ENCODE measurements around the gene RGN. TPM values are rescaled to one million over a fixed set of nuclear protein-coding genes. Genes with fewer than 3 reads are reported as not detected.
A peak's percentile ranks its signal among the peaks of the same experiment; 100 is the strongest.

Gene RGN
- total and polyA plus RNA-seq, 4 donors, result 27.8 to 163 (median 116) TPM

GRCh38 chrX:47030339-47030738, 47.9 kb upstream of the RGN start:
- Histone ChIP-seq H3K9ac (ENCODE audit: low read depth in 1 of 2, low read length in 2 of 2) (no peak overlapping the region), H3K9me3 (ENCODE audit: control insufficient read depth in 4 of 4, low read length in 3 of 4) (no peaks in the 10 kb centered on the region), H3K36me3 (ENCODE audit: control insufficient read depth in 4 of 4, insufficient read depth in 3 of 4, low read depth in 1 of 4, low read length in 3 of 4) (peaks cover 0 to 2% (median under 1%) of the 10 kb centered on the region in 4 donors), H3K4me3 (ENCODE audit: low read depth in 1 of 3, low read length in 3 of 3) (no peak overlapping the region), H3K27me3 (ENCODE audit: control insufficient read depth in 4 of 4, insufficient read depth in 4 of 4, low read length in 3 of 4) (peaks cover 0 to 3% (median 0%) of the 10 kb centered on the region in 4 donors), H3K27ac (ENCODE audit: low read depth in 1 of 2, low read length in 2 of 2) (no peak overlapping the region), H3K4me1 (ENCODE audit: control insufficient read depth in 4 of 4, insufficient read depth in 4 of 4, low read length in 3 of 4) (no peaks in the 10 kb centered on the region)
- TF ChIP-seq CTCF (IDR thresholded peaks at IDR 0.05; ENCODE audit: low read depth, low read length, missing input control) (peak; percentile 53), NR2F2 (IDR thresholded peaks at IDR 0.05) (no peak), ZBTB33 (IDR thresholded peaks at IDR 0.05) (no peak), HNF4A (conservative IDR thresholded peaks at IDR 0.05) (no peak), JUND (IDR thresholded peaks at IDR 0.05) (no peak), RAD21 (IDR thresholded peaks at IDR 0.05) (peak; percentile 80 to 82), GABPA (IDR thresholded peaks at IDR 0.05 in 1 of 2, conservative IDR thresholded peaks at IDR 0.05 in 1 of 2) (no peak), FOXA1 (IDR thresholded peaks at IDR 0.05) (no peak), RXRA (IDR thresholded peaks at IDR 0.05) (no peak), MAX (IDR thresholded peaks at IDR 0.05) (no peak), HNF4G (IDR thresholded peaks at IDR 0.05) (no peak)
- no peak for DNase-seq (ENCODE audit: low spot score)

- Histone ChIP-seq H3K36me3 (ENCODE audit: control insufficient read depth in 4 of 4, insufficient read depth in 3 of 4, low read depth in 1 of 4, low read length in 3 of 4) (no peaks in the 10 kb centered on the region), H3K27ac (ENCODE audit: low read depth in 1 of 2, low read length in 2 of 2) (no peak overlapping the region), H3K9me3 (ENCODE audit: control insufficient read depth in 4 of 4, low read length in 3 of 4) (no peaks in the 10 kb centered on the region), H3K4me3 (ENCODE audit: low read depth in 1 of 3, low read length in 3 of 3) (no peak overlapping the region), H3K9ac (ENCODE audit: low read depth in 1 of 2, low read length in 2 of 2) (no peak overlapping the region), H3K4me1 (ENCODE audit: control insufficient read depth in 4 of 4, insufficient read depth in 4 of 4, low read length in 3 of 4) (no peaks in the 10 kb centered on the region), H3K27me3 (ENCODE audit: control insufficient read depth in 4 of 4, insufficient read depth in 4 of 4, low read length in 3 of 4) (no peaks in the 10 kb centered on the region)
- WGBS, result 48% methylated on average over 5 of the region's 5 CpGs
- no peak for DNase-seq (ENCODE audit: low spot score)
- TF ChIP-seq RAD21 (IDR thresholded peaks at IDR 0.05) (peak in 1 of 2 donors; percentile 39), HNF4G (IDR thresholded peaks at IDR 0.05) (no peak)
These were observed 30.3 kb upstream of the RGN start for GRCh38 chrX:47047989-47048388.

- H3K36me3 ChIP-seq (ENCODE audit: control insufficient read depth in 4 of 4, insufficient read depth in 3 of 4, low read depth in 1 of 4, low read length in 3 of 4), result peaks cover 0 to 3% (median 1%) of the 10 kb centered on the region in 4 donors
- no peaks in the 10 kb centered on the region for H3K27me3 ChIP-seq (ENCODE audit: control insufficient read depth in 4 of 4, insufficient read depth in 4 of 4, low read length in 3 of 4)
- H3K27ac ChIP-seq (ENCODE audit: low read depth in 1 of 2, low read length in 2 of 2), result no peak overlapping the region
- DNase-seq (ENCODE audit: low spot score), result no peak
- H3K4me1 ChIP-seq (ENCODE audit: control insufficient read depth in 4 of 4, insufficient read depth in 4 of 4, low read length in 3 of 4), result peaks cover 2 to 32% (median 16%) of the 10 kb centered on the region in 4 donors
- no peak overlapping the region for H3K4me3 ChIP-seq (ENCODE audit: low read depth in 1 of 3, low read length in 3 of 3)
- no peaks in the 10 kb centered on the region for H3K9me3 ChIP-seq (ENCODE audit: control insufficient read depth in 4 of 4, low read length in 3 of 4)
- WGBS, result 42% methylated on average over 1 of the region's 1 CpG
- no peak overlapping the region for H3K9ac ChIP-seq (ENCODE audit: low read depth in 1 of 2, low read length in 2 of 2)
- TF ChIP-seq REST (IDR thresholded peaks at IDR 0.05), result no peak
- no peak for TF ChIP-seq HNF4G (IDR thresholded peaks at IDR 0.05)
- no peak for TF ChIP-seq RAD21 (IDR thresholded peaks at IDR 0.05)
- TF ChIP-seq GABPA (IDR thresholded peaks at IDR 0.05 in 1 of 2, conservative IDR thresholded peaks at IDR 0.05 in 1 of 2), result no peak
- TF ChIP-seq ATF3 (IDR thresholded peaks at IDR 0.05), result no peak
- no peak for TF ChIP-seq FOXA2 (IDR thresholded peaks at IDR 0.05)
These were observed 18.9 kb upstream of the RGN start for GRCh38 chrX:47059142-47059874.
